GM23338 (cell line): Measurements from ENCODE around the gene CYP4B1.

ENCODE experiments used
- CTCF ChIP-seq, 2 experiments: fragments of 200-600 bp in 1 of 2; sonication (generic) in 1 of 2; conservative IDR thresholded peaks; 2 replicates each; pipeline versions ENCODE4 v1.5.1 to v1.6.1; 2016 to 2017; ENCODE audit warnings: antibody characterized with exemption in 2 of 2, low read depth in 2 of 2, mild to moderate bottlenecking in 2 of 2, moderate library complexity in 1 of 2
- EZH2 ChIP-seq: fragments of 200-600 bp; sonication (generic); IDR thresholded peaks from one replicate; pipeline ENCODE4 v1.8.0; 2017; ENCODE audit warnings: antibody characterized with exemption, mild to moderate bottlenecking, low read depth; ENCODE audit not compliant: unreplicated experiment
- EZH2phosphoT487 ChIP-seq: fragments of 200-600 bp; sonication (generic); IDR thresholded peaks from one replicate; pipeline ENCODE4 v1.8.1; 2018; ENCODE audit warnings: antibody characterized with exemption; ENCODE audit not compliant: unreplicated experiment
- JUNB ChIP-seq: IDR thresholded peaks from one replicate; pipeline ENCODE4 v1.6.1; 2016; ENCODE audit warnings: antibody characterized with exemption; ENCODE audit not compliant: unreplicated experiment
- POLR2AphosphoS5 ChIP-seq: IDR thresholded peaks from 2 replicates; pipeline ENCODE4 v1.6.1; 2016; ENCODE audit warnings: antibody characterized with exemption, low read depth
- REST ChIP-seq: IDR thresholded peaks from one replicate; pipeline ENCODE4 v1.6.1; 2018; ENCODE audit warnings: antibody characterized with exemption; ENCODE audit not compliant: unreplicated experiment

- no peak for TF ChIP-seq EZH2phosphoT487
- no peak for TF ChIP-seq POLR2AphosphoS5
- TF ChIP-seq CTCF (conservative IDR thresholded peaks at IDR 0.05; ENCODE audit: low read depth in 2 of 2), result no peak
- TF ChIP-seq EZH2, result no peak
- no peak for TF ChIP-seq JUNB
- no peak for TF ChIP-seq REST
Observed at GRCh38 chr1:46757247-46757955, 41.4 kb upstream of the CYP4B1 start.
